ENCODE measurements around the gene PTPRK.

DNA sequence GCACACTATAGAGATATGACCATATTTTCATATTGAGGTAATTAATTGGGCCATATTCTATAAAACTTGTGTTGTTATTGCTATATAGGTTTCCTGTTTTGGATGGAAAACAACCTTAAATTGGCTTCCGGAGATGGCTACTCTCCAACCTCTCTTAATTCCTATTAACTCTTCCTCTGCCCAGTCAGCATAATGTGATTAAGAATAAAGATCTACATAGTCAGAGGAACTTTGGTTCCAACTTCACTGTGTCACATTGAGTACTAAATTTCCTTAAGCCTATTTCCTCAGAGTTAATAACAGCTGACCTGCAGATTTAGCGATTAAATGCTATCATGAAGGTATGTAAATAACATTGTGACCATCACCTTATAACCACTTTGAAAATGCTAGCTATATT, 67.7 kb downstream of the PTPRK start:
- no peak for TF ChIP-seq FOXM1 (IDR thresholded peaks at IDR 0.05; ENCODE audit: borderline replicate concordance)
- TF ChIP-seq BHLHE40 (IDR thresholded peaks at IDR 0.05; ENCODE audit: borderline replicate concordance): no peak
- no peak for TF ChIP-seq HDGF (IDR thresholded peaks at IDR 0.05; ENCODE audit: borderline replicate concordance)
- TF ChIP-seq NFRKB (IDR thresholded peaks at IDR 0.05): no peak
- no peak for TF ChIP-seq TARDBP (IDR thresholded peaks at IDR 0.05)
- no peak for TF ChIP-seq FOXK2 (IDR thresholded peaks at IDR 0.05)
- TF ChIP-seq, protein P1, sequence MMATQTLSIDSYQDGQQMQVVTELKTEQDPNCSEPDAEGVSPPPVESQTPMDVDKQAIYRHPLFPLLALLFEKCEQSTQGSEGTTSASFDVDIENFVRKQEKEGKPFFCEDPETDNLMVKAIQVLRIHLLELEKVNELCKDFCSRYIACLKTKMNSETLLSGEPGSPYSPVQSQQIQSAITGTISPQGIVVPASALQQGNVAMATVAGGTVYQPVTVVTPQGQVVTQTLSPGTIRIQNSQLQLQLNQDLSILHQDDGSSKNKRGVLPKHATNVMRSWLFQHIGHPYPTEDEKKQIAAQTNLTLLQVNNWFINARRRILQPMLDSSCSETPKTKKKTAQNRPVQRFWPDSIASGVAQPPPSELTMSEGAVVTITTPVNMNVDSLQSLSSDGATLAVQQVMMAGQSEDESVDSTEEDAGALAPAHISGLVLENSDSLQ (IDR thresholded peaks at IDR 0.05): no peak
- TF ChIP-seq ELF4 (IDR thresholded peaks at IDR 0.05): no peak

Measured in HEK293T (cell line).